ENCODE measurements around the gene TTPAL. TPM values are rescaled to one million over a fixed set of nuclear protein-coding genes. Genes with fewer than 3 reads are reported as not detected.

TTPAL gene
- total RNA-seq, 1 donor from 2014 or later = 20.8 TPM

GRCh38 chr20:44500221-44500620 lies 24.5 kb downstream of the TTPAL start:
- no peaks in the 10 kb centered on the region for H3K9me3 Mint-ChIP-seq (ENCODE audit: unreplicated experiment)
- no peaks in the 10 kb centered on the region for H3K27me3 Mint-ChIP-seq (ENCODE audit: unreplicated experiment)
- H3K4me1 Mint-ChIP-seq (ENCODE audit: unreplicated experiment) = peaks cover 23% of the 10 kb centered on the region
- H3K4me3 Mint-ChIP-seq (ENCODE audit: unreplicated experiment) = no peak overlapping the region
- TF ChIP-seq, protein P1, sequence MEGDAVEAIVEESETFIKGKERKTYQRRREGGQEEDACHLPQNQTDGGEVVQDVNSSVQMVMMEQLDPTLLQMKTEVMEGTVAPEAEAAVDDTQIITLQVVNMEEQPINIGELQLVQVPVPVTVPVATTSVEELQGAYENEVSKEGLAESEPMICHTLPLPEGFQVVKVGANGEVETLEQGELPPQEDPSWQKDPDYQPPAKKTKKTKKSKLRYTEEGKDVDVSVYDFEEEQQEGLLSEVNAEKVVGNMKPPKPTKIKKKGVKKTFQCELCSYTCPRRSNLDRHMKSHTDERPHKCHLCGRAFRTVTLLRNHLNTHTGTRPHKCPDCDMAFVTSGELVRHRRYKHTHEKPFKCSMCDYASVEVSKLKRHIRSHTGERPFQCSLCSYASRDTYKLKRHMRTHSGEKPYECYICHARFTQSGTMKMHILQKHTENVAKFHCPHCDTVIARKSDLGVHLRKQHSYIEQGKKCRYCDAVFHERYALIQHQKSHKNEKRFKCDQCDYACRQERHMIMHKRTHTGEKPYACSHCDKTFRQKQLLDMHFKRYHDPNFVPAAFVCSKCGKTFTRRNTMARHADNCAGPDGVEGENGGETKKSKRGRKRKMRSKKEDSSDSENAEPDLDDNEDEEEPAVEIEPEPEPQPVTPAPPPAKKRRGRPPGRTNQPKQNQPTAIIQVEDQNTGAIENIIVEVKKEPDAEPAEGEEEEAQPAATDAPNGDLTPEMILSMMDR (IDR thresholded peaks at IDR 0.05) = no peak
- H3K36me3 Mint-ChIP-seq (ENCODE audit: unreplicated experiment) = peaks cover 60% of the 10 kb centered on the region
- no peak overlapping the region for H3K27ac Mint-ChIP-seq (ENCODE audit: unreplicated experiment)
- DNase-seq (ENCODE audit: extremely low spot score, unreplicated experiment) = no peak

- no peak overlapping the region for H3K4me3 Mint-ChIP-seq (ENCODE audit: unreplicated experiment)
Measured at GRCh38 chr20:44501448-44501847, 25.8 kb downstream of the TTPAL start.

GRCh38 chr20:44502968-44503367 lies 27.3 kb downstream of the TTPAL start:
- H3K27ac Mint-ChIP-seq (ENCODE audit: unreplicated experiment) = no peak overlapping the region
- H3K36me3 Mint-ChIP-seq (ENCODE audit: unreplicated experiment) = peaks cover 56% of the 10 kb centered on the region
- H3K4me3 Mint-ChIP-seq (ENCODE audit: unreplicated experiment) = no peak overlapping the region
- no peaks in the 10 kb centered on the region for H3K4me1 Mint-ChIP-seq (ENCODE audit: unreplicated experiment)
- no peaks in the 10 kb centered on the region for H3K27me3 Mint-ChIP-seq (ENCODE audit: unreplicated experiment)
- TF ChIP-seq, protein P1 (IDR thresholded peaks at IDR 0.05) = no peak
- no peaks in the 10 kb centered on the region for H3K9me3 Mint-ChIP-seq (ENCODE audit: unreplicated experiment)
- DNase-seq (ENCODE audit: extremely low spot score, unreplicated experiment) = no peak

More at GRCh38 chr20:44501448-44501847, 25.8 kb downstream of the TTPAL start:
- Mint-ChIP-seq H3K27me3 (ENCODE audit: unreplicated experiment) (no peaks in the 10 kb centered on the region), H3K36me3 (ENCODE audit: unreplicated experiment) (peaks cover 51% of the 10 kb centered on the region), H3K4me1 (ENCODE audit: unreplicated experiment) (peaks cover 11% of the 10 kb centered on the region), H3K9me3 (ENCODE audit: unreplicated experiment) (no peaks in the 10 kb centered on the region), H3K27ac (ENCODE audit: unreplicated experiment) (no peak overlapping the region)
- no peak for DNase-seq (ENCODE audit: extremely low spot score, unreplicated experiment)
- TF ChIP-seq, protein P1 (IDR thresholded peaks at IDR 0.05) = no peak

DNA sequence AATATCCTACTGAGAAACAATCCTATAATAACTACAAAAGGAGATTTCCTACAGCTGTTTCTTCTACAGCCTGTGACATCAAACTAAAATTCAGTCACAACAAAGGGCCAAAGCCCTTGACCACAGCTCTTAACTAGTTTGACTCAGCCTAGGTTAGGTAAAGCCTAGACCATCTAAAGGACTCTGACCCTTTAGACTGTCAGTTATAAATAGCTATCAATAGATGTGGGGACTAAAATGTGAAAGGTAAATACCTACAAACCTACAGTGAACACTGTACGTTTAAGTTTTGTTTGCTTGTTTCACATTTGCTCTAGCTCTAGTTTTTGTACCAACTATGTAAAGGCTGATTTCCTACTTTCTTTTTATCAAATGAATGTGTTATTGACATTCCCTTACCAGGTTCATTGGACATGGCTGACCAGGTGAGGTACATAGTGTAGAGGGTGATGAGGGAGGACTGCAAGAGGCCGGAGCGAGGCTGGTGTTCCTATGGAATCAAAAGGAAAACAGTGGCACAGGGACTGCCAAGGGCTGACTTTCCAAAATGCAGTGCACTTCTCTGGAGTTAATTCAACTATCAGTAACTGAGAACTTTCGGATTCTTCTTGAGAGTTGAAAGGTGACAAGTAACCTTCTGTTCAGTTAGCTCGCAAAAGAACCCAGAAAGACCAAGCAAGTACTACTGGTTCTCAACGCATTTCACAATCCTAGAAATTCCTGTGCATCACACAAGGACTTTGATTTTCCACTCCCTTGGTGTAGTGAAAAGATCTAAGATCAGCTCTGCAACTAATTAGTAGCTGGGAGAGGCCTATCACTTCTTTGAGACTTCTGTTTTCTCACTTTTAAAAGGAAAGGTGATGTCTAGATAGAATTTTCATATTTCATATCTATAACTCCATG lies 29.0 kb downstream of the TTPAL start:
- no peaks in the 10 kb centered on the region for H3K4me1 Mint-ChIP-seq (ENCODE audit: unreplicated experiment)

GRCh38 chr20:44509762-44510161 lies 34.1 kb downstream of the TTPAL start:
- Mint-ChIP-seq H3K9me3 (ENCODE audit: unreplicated experiment) (no peaks in the 10 kb centered on the region), H3K27ac (ENCODE audit: unreplicated experiment) (no peak overlapping the region), H3K4me1 (ENCODE audit: unreplicated experiment) (peaks cover 5% of the 10 kb centered on the region), H3K27me3 (ENCODE audit: unreplicated experiment) (no peaks in the 10 kb centered on the region), H3K4me3 (ENCODE audit: unreplicated experiment) (no peak overlapping the region), H3K36me3 (ENCODE audit: unreplicated experiment) (peaks cover 22% of the 10 kb centered on the region)
- TF ChIP-seq, protein P1 (IDR thresholded peaks at IDR 0.05) = no peak
- no peak for DNase-seq (ENCODE audit: extremely low spot score, unreplicated experiment)

More for the DNA sequence above, 29.0 kb downstream of the TTPAL start:
- Mint-ChIP-seq H3K27ac (ENCODE audit: unreplicated experiment) (no peak overlapping the region), H3K4me3 (ENCODE audit: unreplicated experiment) (no peak overlapping the region), H3K9me3 (ENCODE audit: unreplicated experiment) (no peaks in the 10 kb centered on the region), H3K36me3 (ENCODE audit: unreplicated experiment) (peaks cover 53% of the 10 kb centered on the region), H3K27me3 (ENCODE audit: unreplicated experiment) (no peaks in the 10 kb centered on the region)
- no peak for DNase-seq (ENCODE audit: extremely low spot score, unreplicated experiment)
- TF ChIP-seq, protein P1 (IDR thresholded peaks at IDR 0.05) = no peak
